Measurements from ENCODE around the gene PTAR1.

PTAR1 gene

GRCh38 chr9:69673311-69673640, 86.5 kb downstream of the PTAR1 start:
- Histone ChIP-seq H3K4me1 (ENCODE audit: insufficient read depth, low read length, poor library complexity, severe bottlenecking) (peaks cover 23% of the 10 kb centered on the region), H2AFZ (ENCODE audit: low read length) (peak overlapping the region; percentile 96), H3K27me3 (ENCODE audit: insufficient read depth, low read length, poor library complexity, severe bottlenecking) (no peaks in the 10 kb centered on the region), H3K9ac (ENCODE audit: low read depth, low read length, poor library complexity, severe bottlenecking) (peak overlapping the region; percentile 81), H3K4me2 (ENCODE audit: low read depth, low read length, poor library complexity, severe bottlenecking) (peak overlapping the region; percentile 93), H3K4me3 (ENCODE audit: low read length, poor library complexity, severe bottlenecking) (peak overlapping the region; percentile 92), H3K9me3 (ENCODE audit: insufficient read depth, low read depth, low read length) (no peaks in the 10 kb centered on the region), H3K9me2 (replicated peaks; ENCODE audit: low read depth, low read length) (no peaks in the 10 kb centered on the region), H3K36me3 (ENCODE audit: insufficient read depth, low read length) (no peaks in the 10 kb centered on the region), H3F3A (ENCODE audit: low read depth) (no peaks in the 10 kb centered on the region), H3K79me2 (ENCODE audit: insufficient read depth, low read length) (no peaks in the 10 kb centered on the region), H4K20me1 (ENCODE audit: insufficient read depth, low read length, poor library complexity, severe bottlenecking) (no peaks in the 10 kb centered on the region)
- TF ChIP-seq CTCF (conservative IDR thresholded peaks at IDR 0.05; ENCODE audit: low read length) (no peak), EZH2phosphoT487 (IDR thresholded peaks at IDR 0.05; ENCODE audit: borderline replicate concordance) (no peak)

GRCh38 chr9:69672596-69673310, 87.1 kb downstream of the PTAR1 start:
- Histone ChIP-seq H4K20me1 (ENCODE audit: insufficient read depth, low read length, poor library complexity, severe bottlenecking) (no peaks in the 10 kb centered on the region), H3K27me3 (ENCODE audit: insufficient read depth, low read length, poor library complexity, severe bottlenecking) (no peaks in the 10 kb centered on the region), H3F3A (ENCODE audit: low read depth) (no peaks in the 10 kb centered on the region), H3K4me2 (ENCODE audit: low read depth, low read length, poor library complexity, severe bottlenecking) (peak overlapping the region; percentile 93), H3K4me1 (ENCODE audit: insufficient read depth, low read length, poor library complexity, severe bottlenecking) (peaks cover 23% of the 10 kb centered on the region), H3K9ac (ENCODE audit: low read depth, low read length, poor library complexity, severe bottlenecking) (peak overlapping the region; percentile 81), H3K79me2 (ENCODE audit: insufficient read depth, low read length) (no peaks in the 10 kb centered on the region), H2AFZ (ENCODE audit: low read length) (peak overlapping the region; percentile 96), H3K36me3 (ENCODE audit: insufficient read depth, low read length) (no peaks in the 10 kb centered on the region), H3K9me3 (ENCODE audit: insufficient read depth, low read depth, low read length) (no peaks in the 10 kb centered on the region), H3K9me2 (replicated peaks; ENCODE audit: low read depth, low read length) (no peaks in the 10 kb centered on the region), H3K4me3 (ENCODE audit: low read length, poor library complexity, severe bottlenecking) (peak overlapping the region; percentile 92)
- TF ChIP-seq CTCF (conservative IDR thresholded peaks at IDR 0.05; ENCODE audit: low read length) (peak; percentile 84), EZH2phosphoT487 (IDR thresholded peaks at IDR 0.05; ENCODE audit: borderline replicate concordance) (no peak)

GRCh38 chr9:69671879-69672595, 87.8 kb downstream of the PTAR1 start, which contains the start of gene APBA1:
Gene APBA1 (minus strand): TSS chr9:69672371.
- no peaks in the 10 kb centered on the region for H3F3A ChIP-seq (ENCODE audit: low read depth)
- no peak for TF ChIP-seq CTCF (conservative IDR thresholded peaks at IDR 0.05; ENCODE audit: low read length)
- no peaks in the 10 kb centered on the region for H3K27me3 ChIP-seq (ENCODE audit: insufficient read depth, low read length, poor library complexity, severe bottlenecking)
- H3K9ac ChIP-seq (ENCODE audit: low read depth, low read length, poor library complexity, severe bottlenecking): peak within 1 kb of the TSS; percentile 81
- no peaks in the 10 kb centered on the region for H3K36me3 ChIP-seq (ENCODE audit: insufficient read depth, low read length)
- H3K9me3 ChIP-seq (ENCODE audit: insufficient read depth, low read depth, low read length): no peaks in the 10 kb centered on the region
- peak within 1 kb of the TSS; percentile 96 for H2AFZ ChIP-seq (ENCODE audit: low read length)
- H3K79me2 ChIP-seq (ENCODE audit: insufficient read depth, low read length): no peaks in the 10 kb centered on the region
- peaks cover 23% of the 10 kb centered on the region for H3K4me1 ChIP-seq (ENCODE audit: insufficient read depth, low read length, poor library complexity, severe bottlenecking)
- peak within 1 kb of the TSS; percentile 93 for H3K4me2 ChIP-seq (ENCODE audit: low read depth, low read length, poor library complexity, severe bottlenecking)
- H3K4me3 ChIP-seq (ENCODE audit: low read length, poor library complexity, severe bottlenecking): peak within 1 kb of the TSS; percentile 92
- H4K20me1 ChIP-seq (ENCODE audit: insufficient read depth, low read length, poor library complexity, severe bottlenecking): no peaks in the 10 kb centered on the region
- no peaks in the 10 kb centered on the region for H3K9me2 ChIP-seq (replicated peaks; ENCODE audit: low read depth, low read length)

Measured in Loucy (cell line).